GM23338 (cell line): Measurements from ENCODE around the gene SPPL2A. TPM values are rescaled to one million over a fixed set of nuclear protein-coding genes. Genes with fewer than 3 reads are reported as not detected.

Source experiments
- ATAC-seq: fragments of 200-7000 bp; cut with Tn5 transposase; 3 replicates; pipeline ENCODE4 v1.9.1; 2020
- DNase-seq: peaks from one replicate; pipeline ENCODE4 v3.0.0-alpha.2; 2015; ENCODE audit warnings: low spot score
- H2AFZ ChIP-seq: fragments of 200-600 bp; sonication (generic); 2 replicates; pipeline ENCODE4 v1.8.0; 2016; ENCODE audit warnings: antibody characterized with exemption, mild to moderate bottlenecking, moderate library complexity
- H3F3A ChIP-seq: fragments of 200-600 bp; sonication (generic); replicated peaks from 2 replicates; pipeline ENCODE4 v1.8.0; 2017; ENCODE audit warnings: antibody characterized with exemption, mixed run types, low read depth
- H3K27ac ChIP-seq: fragments of 200-600 bp; sonication (generic); 2 replicates; pipeline ENCODE4 v1.6.1; 2016; ENCODE audit warnings: low read depth
- H3K27me3 ChIP-seq: fragments of 200-600 bp; sonication (generic); 2 replicates; pipeline ENCODE4 v1.8.0; 2016; ENCODE audit warnings: mild to moderate bottlenecking, mixed run types, moderate library complexity; ENCODE audit not compliant: insufficient read depth
- H3K36me3 ChIP-seq: fragments of 200-600 bp; sonication (generic); 2 replicates; pipeline ENCODE4 v1.8.0; 2016; ENCODE audit warnings: mild to moderate bottlenecking; ENCODE audit not compliant: insufficient read depth
- H3K4me1 ChIP-seq: fragments of 200-600 bp; sonication (generic); 2 replicates; pipeline ENCODE4 v1.8.0; 2016; ENCODE audit warnings: mild to moderate bottlenecking, moderate library complexity; ENCODE audit not compliant: insufficient read depth
- H3K4me2 ChIP-seq: fragments of 200-600 bp; sonication (generic); 2 replicates; pipeline ENCODE4 v1.7.1; 2017; ENCODE audit warnings: mixed run types
- H3K4me3 ChIP-seq: fragments of 200-600 bp; sonication (generic); 2 replicates; pipeline ENCODE4 v1.6.1; 2016; ENCODE audit warnings: mixed run types
- H3K79me2 ChIP-seq: fragments of 200-600 bp; sonication (generic); replicated peaks from 2 replicates; pipeline ENCODE4 v1.8.0; 2017; ENCODE audit warnings: mild to moderate bottlenecking; ENCODE audit not compliant: insufficient read depth
- H3K9me2 ChIP-seq: fragments of 200-600 bp; sonication (generic); 2 replicates; pipeline ENCODE4 v1.8.0; 2017; ENCODE audit not compliant: insufficient read depth
- H4K20me1 ChIP-seq: fragments of 200-600 bp; sonication (generic); replicated peaks from 2 replicates; pipeline ENCODE4 v1.8.0; 2017; ENCODE audit warnings: mild to moderate bottlenecking; ENCODE audit not compliant: insufficient read depth
- H3K27ac Mint-ChIP-seq: 2 replicates; pipeline ENCODE4 v1.8.0; 2020; ENCODE audit warnings: inconsistent platforms, mild to moderate bottlenecking, moderate library complexity, mixed read lengths
- H3K27me3 Mint-ChIP-seq: 3 replicates; pipeline ENCODE4 v1.8.0; 2022; ENCODE audit warnings: low read depth, mild to moderate bottlenecking, moderate library complexity, mixed read lengths, inconsistent platforms; ENCODE audit not compliant: insufficient read depth, poor library complexity
- H3K36me3 Mint-ChIP-seq: 3 replicates; pipeline ENCODE4 v1.8.0; 2021; ENCODE audit warnings: low read depth, mild to moderate bottlenecking, inconsistent platforms, moderate library complexity, mixed read lengths
- H3K4me1 Mint-ChIP-seq: 3 replicates; pipeline ENCODE4 v1.8.0; 2020; ENCODE audit warnings: mild to moderate bottlenecking, inconsistent platforms, mixed read lengths
- H3K4me3 Mint-ChIP-seq: 3 replicates; pipeline ENCODE4 v1.8.0; 2021; ENCODE audit warnings: moderate library complexity, mild to moderate bottlenecking, inconsistent platforms, mixed read lengths
- H3K9me3 Mint-ChIP-seq: 3 replicates; pipeline ENCODE4 v1.8.0; 2020; ENCODE audit warnings: moderate library complexity, mild to moderate bottlenecking, inconsistent platforms, mixed read lengths
- CREB1 ChIP-seq: fragments of 250-450 bp; sonication (Bioruptor Pico); IDR thresholded peaks from 2 replicates; pipeline ENCODE4 v1.5.0; 2020; ENCODE audit warnings: low read depth, mild to moderate bottlenecking, moderate library complexity
- CTCF ChIP-seq, 2 experiments: fragments of 200-600 bp in 1 of 2; sonication (generic) in 1 of 2; conservative IDR thresholded peaks; 2 replicates each; pipeline versions ENCODE4 v1.5.1 to v1.6.1; 2016 to 2017; ENCODE audit warnings: antibody characterized with exemption in 2 of 2, low read depth in 2 of 2, mild to moderate bottlenecking in 2 of 2, moderate library complexity in 1 of 2
- ETS1 ChIP-seq: IDR thresholded peaks from 2 replicates; pipeline ENCODE4 v1.6.1; 2016; ENCODE audit warnings: antibody characterized with exemption
- EZH2 ChIP-seq: fragments of 200-600 bp; sonication (generic); IDR thresholded peaks from one replicate; pipeline ENCODE4 v1.8.0; 2017; ENCODE audit warnings: antibody characterized with exemption, mild to moderate bottlenecking, low read depth; ENCODE audit not compliant: unreplicated experiment
- JUNB ChIP-seq: IDR thresholded peaks from one replicate; pipeline ENCODE4 v1.6.1; 2016; ENCODE audit warnings: antibody characterized with exemption; ENCODE audit not compliant: unreplicated experiment
- NANOG ChIP-seq: IDR thresholded peaks from 2 replicates; pipeline ENCODE4 v1.6.1; 2016; ENCODE audit warnings: antibody characterized with exemption, borderline replicate concordance
- STAT1 ChIP-seq: IDR thresholded peaks from one replicate; pipeline ENCODE4 v1.6.1; 2016; ENCODE audit warnings: antibody characterized with exemption; ENCODE audit not compliant: unreplicated experiment
- ZNF114 ChIP-seq: fragments of 250-450 bp; sonication (Bioruptor Pico); IDR thresholded peaks from 2 replicates; pipeline ENCODE4 v1.5.0; 2020; ENCODE audit warnings: mild to moderate bottlenecking, moderate library complexity
- ZNF331 ChIP-seq: fragments of 250-450 bp; sonication (Bioruptor Pico); IDR thresholded peaks from 2 replicates; pipeline ENCODE4 v1.5.0; 2020; ENCODE audit warnings: low read depth, mild to moderate bottlenecking, moderate library complexity
- ZNF462 ChIP-seq: fragments of 250-450 bp; sonication (Bioruptor Pico); IDR thresholded peaks from 2 replicates; pipeline ENCODE4 v1.5.0; 2020; ENCODE audit warnings: mild to moderate bottlenecking, moderate library complexity
- polyA plus RNA-seq: library from polyadenylated mRNA; unstranded; fragments of >200 nt; fragmentation: Nextera tagmentation; extraction: Ambion mirVana; gene quantifications from 2 replicates; pipeline ENCODE4 v1.2.1, GENCODE V29; 2016
- total RNA-seq: library from RNA; depleted of rRNA; stranded (reverse); fragments of >200 nt; shearing (Covaris generic); gene quantifications from 2 replicates; pipeline ENCODE4 v1.2.3, GENCODE V29; 2014

SPPL2A gene
- total and polyA plus RNA-seq, 2 experiments from 2014 or later: 10.9 to 24.1 TPM

GRCh38 chr15:50814634-50815033, 49.1 kb upstream of the SPPL2A start (continued):
- TF ChIP-seq ZNF462 (CRISPR knock-in tag): no peak
- TF ChIP-seq ZNF331 (CRISPR knock-in tag): no peak
- TF ChIP-seq ZNF114 (CRISPR knock-in tag): no peak
- TF ChIP-seq CTCF (conservative IDR thresholded peaks at IDR 0.05; ENCODE audit: low read depth in 2 of 2): no peak
- no peak for TF ChIP-seq CREB1 (CRISPR knock-in tag)
- no peak for TF ChIP-seq ETS1

- no peaks in the 10 kb centered on the region for H3K4me1 ChIP-seq
- no peak overlapping the region for H2AFZ ChIP-seq
- H3K9me2 ChIP-seq: no peaks in the 10 kb centered on the region
- no peaks in the 10 kb centered on the region for H3K79me2 ChIP-seq
- H3K27ac Mint-ChIP-seq: no peak overlapping the region
- H3K9me3 Mint-ChIP-seq: peaks cover 9% of the 10 kb centered on the region; the same call in 2 of the 3 replicates
- H3K4me3 Mint-ChIP-seq: no peak overlapping the region
- no peaks in the 10 kb centered on the region for H3F3A ChIP-seq
- H3K27me3 ChIP-seq: no peaks in the 10 kb centered on the region
- H3K4me3 ChIP-seq: no peak overlapping the region
- no peaks in the 10 kb centered on the region; the same call in 2 of the 3 replicates for H3K36me3 Mint-ChIP-seq
- no peak overlapping the region for H3K4me2 ChIP-seq
- ATAC-seq: no peak
- H3K27ac ChIP-seq: no peak overlapping the region
- DNase-seq: no peak
- H3K4me1 Mint-ChIP-seq: no peaks in the 10 kb centered on the region; the same call in 1 of the 3 replicates
- H3K36me3 ChIP-seq: no peaks in the 10 kb centered on the region
- H3K27me3 Mint-ChIP-seq: no peaks in the 10 kb centered on the region
- H4K20me1 ChIP-seq: no peaks in the 10 kb centered on the region
- TF ChIP-seq ETS1 (no peak), JUNB (no peak), CTCF (conservative IDR thresholded peaks at IDR 0.05; ENCODE audit: low read depth in 2 of 2) (no peak), STAT1 (no peak), NANOG (no peak), ZNF331 (CRISPR knock-in tag) (no peak), EZH2 (no peak), ZNF114 (CRISPR knock-in tag) (no peak)
Measured at GRCh38 chr15:50813865-50814264, 48.4 kb upstream of the SPPL2A start.
